Fibroblast of villous mesenchyme (primary cell): Measurements from ENCODE around the gene CDR2L. TPM values are rescaled to one million over a fixed set of nuclear protein-coding genes. Genes with fewer than 3 reads are reported as not detected.

Experiments used
- DNase-seq: peaks from one replicate; pipeline ENCODE4 v3.0.0-alpha.2; 2010; ENCODE audit warnings: low read depth
- H3K4me3 ChIP-seq: 2 replicates; pipeline ENCODE4 v1.5.1; 2011; ENCODE audit warnings: low read depth, mild to moderate bottlenecking, low read length
- CTCF ChIP-seq: IDR thresholded peaks from 2 replicates; pipeline ENCODE4 v1.5.1; 2012; ENCODE audit warnings: low read depth, mild to moderate bottlenecking, low read length; ENCODE audit not compliant: insufficient read depth
- total RNA-seq: library from RNA; depleted of rRNA; stranded (reverse); fragments of >200 nt; gene quantifications from 2 replicates; pipeline ENCODE4 v1.2.3, GENCODE V29; 2012

Gene CDR2L
- total RNA-seq, 1 donor, result 26.8 TPM

- TF ChIP-seq CTCF, result no peak
- DNase-seq, result no peak
- peak overlapping the region; percentile 54 for H3K4me3 ChIP-seq
Measured at GRCh38 chr17:74972973-74973328, 14.5 kb upstream of the CDR2L start.

- TF ChIP-seq CTCF, result no peak
- H3K4me3 ChIP-seq, result no peak overlapping the region
- DNase-seq, result peak; percentile 77
Measured at GRCh38 chr17:74975943-74976342, 11.5 kb upstream of the CDR2L start.

GRCh38 chr17:74977802-74978201, 9.6 kb upstream of the CDR2L start:
- DNase-seq, result no peak
- TF ChIP-seq CTCF, result no peak
- no peak overlapping the region for H3K4me3 ChIP-seq

GRCh38 chr17:74978240-74978639, 9.2 kb upstream of the CDR2L start:
- no peak for TF ChIP-seq CTCF
- DNase-seq, result no peak
- H3K4me3 ChIP-seq, result no peak overlapping the region

GRCh38 chr17:74979408-74980146, 7.9 kb upstream of the CDR2L start:
- no peak overlapping the region for H3K4me3 ChIP-seq
- TF ChIP-seq CTCF, result no peak
- DNase-seq, result no peak

- peak overlapping the region; percentile 73 for H3K4me3 ChIP-seq
- DNase-seq, result no peak
- TF ChIP-seq CTCF, result no peak
Measured at GRCh38 chr17:74981318-74981978, 6.0 kb upstream of the CDR2L start.
